ENCODE measurements around the gene CADM2.

DNA sequence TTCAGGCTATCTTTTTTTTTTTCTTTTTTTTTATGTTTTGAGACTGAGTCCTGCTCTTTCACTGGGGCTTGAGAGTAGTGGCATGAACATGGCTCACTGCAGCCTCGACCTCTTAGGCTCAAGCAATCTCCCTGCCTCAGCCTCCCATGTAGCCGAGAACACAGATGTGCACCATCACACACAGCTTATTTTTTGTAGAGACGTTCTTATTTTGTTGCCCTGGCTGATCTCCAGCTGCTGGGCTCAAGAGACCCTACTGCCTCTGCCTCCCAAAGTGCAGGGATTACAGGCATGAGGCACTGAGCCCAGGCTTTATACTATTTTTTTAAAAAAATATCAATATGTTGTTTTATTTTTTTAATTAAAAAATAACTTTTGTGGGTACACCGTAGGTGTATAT lies 467.3 kb downstream of the CADM2 start:
- TF ChIP-seq, protein P1, sequence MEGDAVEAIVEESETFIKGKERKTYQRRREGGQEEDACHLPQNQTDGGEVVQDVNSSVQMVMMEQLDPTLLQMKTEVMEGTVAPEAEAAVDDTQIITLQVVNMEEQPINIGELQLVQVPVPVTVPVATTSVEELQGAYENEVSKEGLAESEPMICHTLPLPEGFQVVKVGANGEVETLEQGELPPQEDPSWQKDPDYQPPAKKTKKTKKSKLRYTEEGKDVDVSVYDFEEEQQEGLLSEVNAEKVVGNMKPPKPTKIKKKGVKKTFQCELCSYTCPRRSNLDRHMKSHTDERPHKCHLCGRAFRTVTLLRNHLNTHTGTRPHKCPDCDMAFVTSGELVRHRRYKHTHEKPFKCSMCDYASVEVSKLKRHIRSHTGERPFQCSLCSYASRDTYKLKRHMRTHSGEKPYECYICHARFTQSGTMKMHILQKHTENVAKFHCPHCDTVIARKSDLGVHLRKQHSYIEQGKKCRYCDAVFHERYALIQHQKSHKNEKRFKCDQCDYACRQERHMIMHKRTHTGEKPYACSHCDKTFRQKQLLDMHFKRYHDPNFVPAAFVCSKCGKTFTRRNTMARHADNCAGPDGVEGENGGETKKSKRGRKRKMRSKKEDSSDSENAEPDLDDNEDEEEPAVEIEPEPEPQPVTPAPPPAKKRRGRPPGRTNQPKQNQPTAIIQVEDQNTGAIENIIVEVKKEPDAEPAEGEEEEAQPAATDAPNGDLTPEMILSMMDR (IDR thresholded peaks at IDR 0.05), result no peak
- TF ChIP-seq ZFX (IDR thresholded peaks at IDR 0.05; ENCODE audit: borderline replicate concordance), result no peak
